Measurements from ENCODE around the gene TTC34. TPM values are rescaled to one million over a fixed set of nuclear protein-coding genes. Genes with fewer than 3 reads are reported as not detected.
A peak's percentile ranks its signal among the peaks of the same experiment; 100 is the strongest.

Gene TTC34
- total and polyA plus RNA-seq, 2 of the 13 experiments (the other 11 are each of a cell fraction or from before 2014, with no cell fraction given): 0.07 to 0.11 TPM

GRCh38 chr1:2821966-2822620 lies 20.6 kb upstream of the TTC34 start:
- peaks cover 1% of the 10 kb centered on the region; the same call in 1 of the 2 replicates for H3K9me3 ChIP-seq (ENCODE audit: low read length)
- H3K4me1 ChIP-seq (ENCODE audit: insufficient read depth, low read length): no peaks in the 10 kb centered on the region
- DNase-seq (ENCODE audit: low spot score) (no peak), FAIRE-seq (no peak), ATAC-seq (peak; percentile 83)
- WGBS (ENCODE audit: low lambda C conversion rate): 52% methylated on average over 3 of the region's 29 CpGs
- ChIA-PET POLR2A (no interaction called here), CTCF (ENCODE audit: low intra/inter-chr PET ratio, low total read pairs) (no interaction called here)
- H3K27ac ChIP-seq (ENCODE audit: extremely low read length, insufficient read depth, low read length): no peak overlapping the region
- intact Hi-C loops (cut with micrococcal nuclease; ENCODE audit: unreplicated experiment): no loop called here
- H2AFZ ChIP-seq (ENCODE audit: low read length): no peak overlapping the region
- no peak overlapping the region for H3K4me2 ChIP-seq (ENCODE audit: low read depth, low read length)
- H4K20me1 ChIP-seq (ENCODE audit: insufficient read depth, low read length): no peaks in the 10 kb centered on the region
- no peak overlapping the region for H3K9ac ChIP-seq (ENCODE audit: insufficient read depth, low read depth, low read length)
- H3K79me2 ChIP-seq (ENCODE audit: insufficient read depth, low read length): no peaks in the 10 kb centered on the region
- in situ Hi-C loops (cut with HindIII; ENCODE audit: extremely low pct_ligation_motif_present, low pct_unique_long_range_greater_than_20kb): no loop called here
- TF ChIP-seq SATB2 (CRISPR knock-in tag; IDR thresholded peaks at IDR 0.05): no peak
- peak; percentile 66 for TF ChIP-seq STAG1 (CRISPR knock-in tag; IDR thresholded peaks at IDR 0.05)
- TF ChIP-seq FOXO4 (CRISPR knock-in tag; conservative IDR thresholded peaks at IDR 0.05): 0 out of 2 replicates have a peak, but pooled peaks have one; percentile 27
- TF ChIP-seq XRCC5 (optimal IDR thresholded peaks at IDR 0.05; ENCODE audit: low read length): peak; percentile 19
- peak; percentile 85 for TF ChIP-seq CTCF (CRISPR knock-in tag; IDR thresholded peaks at IDR 0.05)
- TF ChIP-seq ZNF564 (CRISPR knock-in tag; IDR thresholded peaks at IDR 0.05): no peak
- peak; percentile 35; the same call in 1 of the 2 replicates for TF ChIP-seq PATZ1 (CRISPR knock-in tag; IDR thresholded peaks at IDR 0.05)
- 0 out of 2 replicates have a peak, but pooled peaks have one; percentile 14 for TF ChIP-seq ZFP91 (CRISPR knock-in tag; IDR thresholded peaks at IDR 0.05; ENCODE audit: borderline replicate concordance)
- TF ChIP-seq HNRNPLL (IDR thresholded peaks at IDR 0.05; ENCODE audit: low read depth, low read length, poor library complexity, severe bottlenecking): peak; percentile 33
- no peak overlapping the region for H3K4me3 ChIP-seq (replicated peaks in 1 of 3; ENCODE audit: insufficient read depth in 1 of 3, low read depth in 2 of 3, low read length in 3 of 3)
- H3K27me3 ChIP-seq (ENCODE audit: control insufficient read depth in 1 of 2, insufficient read depth in 2 of 2, low read length in 2 of 2): peaks cover 5 to 34% of the 10 kb centered on the region in 2 experiments
- no peaks in the 10 kb centered on the region for H3K36me3 ChIP-seq (replicated peaks in 1 of 2; ENCODE audit: control insufficient read depth in 1 of 2, insufficient read depth in 2 of 2, low read length in 2 of 2)
- BruUV-seq (replicated peaks): no TSS peak

Measured in HepG2 (cell line).